A549 treated with RU486 at 1 μM for 4 hours (cell line): ENCODE measurements around the gene IGF1. TPM values are rescaled to one million over a fixed set of nuclear protein-coding genes. Genes with fewer than 3 reads are reported as not detected.

Source experiments
- total RNA-seq: library from RNA; stranded (reverse); fragments of 200-300 nt; extraction: Qiagen RNA extraction; gene quantifications from 5 replicates; pipeline ENCODE4 v1.2.3, GENCODE V29; 2022; ENCODE audit warnings: low read depth

IGF1 gene
- 0.30 TPM in 1 of 5 replicates, not detected in the others for total RNA-seq

DNA sequence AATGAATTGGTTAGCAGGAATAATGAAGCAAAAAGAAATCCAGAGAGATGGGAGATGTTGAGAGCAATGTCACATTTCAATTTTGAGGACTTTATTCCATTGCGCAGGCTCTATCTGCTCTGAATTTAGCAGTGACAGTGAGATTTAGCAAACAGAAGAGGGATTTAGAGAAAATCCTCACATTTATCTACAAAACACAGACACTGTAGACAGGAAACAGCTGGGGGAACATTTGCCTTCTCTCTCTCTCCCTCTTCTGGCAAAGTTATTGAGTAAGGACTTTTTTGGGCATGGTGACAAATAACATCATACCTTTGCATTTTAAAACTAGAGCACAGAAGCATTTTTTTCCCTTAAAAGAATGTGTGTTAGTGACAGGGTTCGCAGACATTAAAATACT, at the start of gene IGF1:
Gene IGF1, minus strand, starts transcription at position 158 of the 400 bp plus-strand sequence. CDS start 182 bp downstream, outside the sequence.

